Kidney (tissue), 14 donors: ENCODE measurements around the gene FREM1. TPM values are rescaled to one million over a fixed set of nuclear protein-coding genes. Genes with fewer than 3 reads are reported as not detected.

Source experiments
- DNase-seq, 5 donors: peaks; one replicate each; pipeline ENCODE4 v3.0.0-alpha.2; 2013 to 2020
- FAIRE-seq: peaks from 2 replicates; lab custom pipeline; 2012; peaks lifted over from hg19 to GRCh38; lab: Jason Lieb, UNC
- H3K27ac ChIP-seq, 2 donors: one replicate each; pipeline ENCODE4 v1.7.0; 2013; ENCODE audit warnings: low read depth in 2 of 2, low read length in 2 of 2, inconsistent platforms in 1 of 2
- H3K27me3 ChIP-seq: one replicate; pipeline ENCODE4 v1.7.1; 2013; ENCODE audit warnings: low read length, inconsistent platforms; ENCODE audit not compliant: control insufficient read depth, insufficient read depth
- H3K36me3 ChIP-seq, 3 donors: one replicate each; pipeline versions ENCODE4 v1.7.0 to v1.7.1; 2013; ENCODE audit warnings: low read length in 3 of 3, control low read depth in 1 of 3, inconsistent platforms in 1 of 3; ENCODE audit not compliant: insufficient read depth in 3 of 3, control insufficient read depth in 2 of 3
- H3K4me1 ChIP-seq, 3 donors: one replicate each; pipeline versions ENCODE4 v1.7.0 to v1.7.1; 2013; ENCODE audit warnings: low read length in 3 of 3, inconsistent platforms in 1 of 3, low read depth in 1 of 3; ENCODE audit not compliant: control insufficient read depth in 2 of 3, insufficient read depth in 2 of 3
- H3K4me3 ChIP-seq, 3 donors: one replicate each; pipeline versions ENCODE4 v1.7.0 to v1.8.1; 2013; ENCODE audit warnings: low read length in 3 of 3, control low read depth in 1 of 3, inconsistent platforms in 1 of 3
- H3K9ac ChIP-seq, 3 donors: one replicate each; pipeline versions ENCODE4 v1.7.0 to v1.7.1; 2013; ENCODE audit warnings: low read length in 3 of 3, control low read depth in 1 of 3, inconsistent platforms in 1 of 3
- H3K9me3 ChIP-seq, 3 donors: one replicate each; pipeline versions ENCODE4 v1.7.0 to v1.7.1; 2013; ENCODE audit warnings: low read length in 3 of 3, control low read depth in 1 of 3, inconsistent platforms in 1 of 3; ENCODE audit not compliant: control insufficient read depth in 2 of 3, insufficient read depth in 1 of 3
- CTCF ChIP-seq: IDR thresholded peaks from 3 replicates; pipeline ENCODE4 v1.5.1; 2012; ENCODE audit warnings: mild to moderate bottlenecking, moderate library complexity, borderline replicate concordance; ENCODE audit not compliant: insufficient read depth; ENCODE audit errors: extremely low read depth
- intact Hi-C: fragments of 100-400 bp; cut with DNase I; formaldehyde crosslinking; loops from one replicate; pipeline ENCODE4 v1.11.1; 2022
- polyA plus RNA-seq: library from polyadenylated mRNA; stranded (reverse); fragments of 350-450 nt; fragmentation: Illumina TruSeq; extraction: RNeasy Lipid Tissue Mini Kit (QIAGEN cat#74804); gene quantifications from one replicate; pipeline ENCODE4 v1.2.3, GENCODE V29; 2014; ENCODE audit warnings: low read depth, low replicate concordance; ENCODE audit not compliant: insufficient read depth
- total RNA-seq: library from RNA; stranded (reverse); fragmentation: NEBNext Ultra II Directional; extraction: Animal tissue kit (Norgen Biotek cat#: 25700); gene quantifications from one replicate; pipeline ENCODE4 v1.2.1, GENCODE V29; 2021
- donor health status: control.
- donor health status: control.
- donor health status: control.
- donor health status: control.
- donor health status: control.
- donor health status: DM: yes; HTN: yes; CAD: no.
- donor health status: Normal renal cell carcinoma (clear cell type).

Gene FREM1
- total and polyA plus RNA-seq, 2 donors from 2014 or later: 8.3 to 17.0 TPM

GRCh38 chr9:14941501-14942405 is 31.5 kb upstream of the FREM1 start:
- H3K4me1 ChIP-seq: no peaks in the 10 kb centered on the region
- no peaks in the 10 kb centered on the region for H3K36me3 ChIP-seq
- intact Hi-C loops: no loop called here
- no peaks in the 10 kb centered on the region for H3K9me3 ChIP-seq
- no peak overlapping the region for H3K9ac ChIP-seq
- no peak for TF ChIP-seq CTCF
- DNase-seq: peak in 3 of 5 donors; percentile 24 to 65 (median 62)
- H3K4me3 ChIP-seq: no peak overlapping the region
- no peaks in the 10 kb centered on the region for H3K27me3 ChIP-seq
- H3K27ac ChIP-seq: no peak overlapping the region
- FAIRE-seq: peak; percentile 30

GRCh38 chr9:14939378-14939777 is 29.1 kb upstream of the FREM1 start:
- H3K27me3 ChIP-seq: no peaks in the 10 kb centered on the region
- no peaks in the 10 kb centered on the region for H3K4me1 ChIP-seq
- TF ChIP-seq CTCF: no peak
- H3K36me3 ChIP-seq: no peaks in the 10 kb centered on the region
- H3K27ac ChIP-seq: no peak overlapping the region
- intact Hi-C loops: no loop called here
- no peak for FAIRE-seq
- H3K9ac ChIP-seq: no peak overlapping the region
- no peaks in the 10 kb centered on the region for H3K9me3 ChIP-seq
- H3K4me3 ChIP-seq: no peak overlapping the region
- DNase-seq: no peak

DNA sequence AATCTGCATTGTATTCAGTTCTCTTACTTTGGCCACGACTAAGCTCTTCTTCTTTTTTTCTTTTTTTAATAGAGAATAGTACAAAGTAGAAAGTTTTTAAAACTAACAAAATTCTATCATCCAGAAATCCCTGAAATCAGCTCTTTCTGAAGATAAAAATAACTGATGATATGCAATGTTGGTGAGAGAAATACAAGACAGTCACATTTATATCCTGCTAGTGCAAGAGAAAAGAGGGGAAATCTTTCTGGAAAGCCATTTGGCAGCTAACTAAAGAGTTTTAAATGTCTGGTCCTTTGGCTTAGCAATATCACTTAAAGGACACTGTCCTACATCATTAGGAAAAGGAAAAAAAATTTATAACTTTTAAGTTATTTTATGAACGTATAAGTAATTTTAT is 27.0 kb upstream of the FREM1 start:
- TF ChIP-seq CTCF: no peak
- peak; percentile 15 for FAIRE-seq
- no peaks in the 10 kb centered on the region for H3K4me1 ChIP-seq
- intact Hi-C loops: no loop called here
- H3K36me3 ChIP-seq: no peaks in the 10 kb centered on the region
- H3K27me3 ChIP-seq: no peaks in the 10 kb centered on the region
- DNase-seq: no peak
- H3K9me3 ChIP-seq: no peaks in the 10 kb centered on the region
- H3K9ac ChIP-seq: no peak overlapping the region
- H3K4me3 ChIP-seq: no peak overlapping the region
- H3K27ac ChIP-seq: no peak overlapping the region
